Neural cell (in vitro differentiated cells): Measurements from ENCODE around the gene SRC. TPM values are rescaled to one million over a fixed set of nuclear protein-coding genes. Genes with fewer than 3 reads are reported as not detected.

Experiments used
- H2AFZ ChIP-seq: fragments of 200-600, 300-800 bp; sonication (generic), shearing (Covaris generic); 2 replicates; pipeline ENCODE4 v1.6.0; 2014; ENCODE audit warnings: low read depth, mild to moderate bottlenecking, antibody characterized with exemption, low read length, moderate library complexity
- H3F3A ChIP-seq: fragments of 200-600 bp; shearing (Covaris generic); 2 replicates; pipeline ENCODE4 v1.6.1; 2016; ENCODE audit warnings: mild to moderate bottlenecking, moderate library complexity, mixed read lengths, antibody characterized with exemption, low read length; ENCODE audit not compliant: insufficient read depth, poor library complexity, severe bottlenecking
- H3K27ac ChIP-seq: fragments of 200-600, 300-800 bp; sonication (generic), shearing (Covaris generic); 2 replicates; pipeline ENCODE4 v1.5.1; 2014; ENCODE audit warnings: mild to moderate bottlenecking, low read length, moderate library complexity
- H3K27me3 ChIP-seq: fragments of 300-800, 200-600 bp; sonication (generic), shearing (Covaris generic); 2 replicates; pipeline ENCODE4 v1.6.0; 2014; ENCODE audit warnings: mild to moderate bottlenecking, low read depth, low read length, moderate library complexity; ENCODE audit not compliant: insufficient read depth
- H3K36me3 ChIP-seq: fragments of 300-800, 200-600 bp; sonication (generic), shearing (Covaris generic); 2 replicates; pipeline ENCODE4 v1.5.1; 2014; ENCODE audit warnings: mild to moderate bottlenecking, antibody characterized with exemption, low read length, moderate library complexity; ENCODE audit not compliant: insufficient read depth
- H3K4me2 ChIP-seq: fragments of 300-800, 200-600 bp; sonication (generic), shearing (Covaris generic); 2 replicates; pipeline ENCODE4 v1.6.0; 2014; ENCODE audit warnings: mild to moderate bottlenecking, low read length
- H3K4me3 ChIP-seq: fragments of 300-800, 200-600 bp; sonication (generic), shearing (Covaris generic); 2 replicates; pipeline ENCODE4 v1.5.1; 2014; ENCODE audit warnings: mild to moderate bottlenecking, low read length, moderate library complexity
- H3K79me2 ChIP-seq: fragments of 200-600 bp; shearing (Covaris generic); replicated peaks from 2 replicates; pipeline ENCODE4 v1.6.0; 2014; ENCODE audit warnings: mild to moderate bottlenecking, low read length, moderate library complexity; ENCODE audit not compliant: insufficient read depth
- H3K9ac ChIP-seq: fragments of 300-800, 200-600 bp; sonication (generic), shearing (Covaris generic); 2 replicates; pipeline ENCODE4 v1.6.1; 2016; ENCODE audit warnings: mild to moderate bottlenecking, low read length, mixed read lengths
- H3K9me2 ChIP-seq: fragments of 200-600 bp; shearing (Covaris generic); 2 replicates; pipeline ENCODE4 v1.6.1; 2016; ENCODE audit warnings: mild to moderate bottlenecking, low read length, mixed read lengths; ENCODE audit not compliant: insufficient read depth
- H3K9me3 ChIP-seq: fragments of 200-600, 300-800 bp; sonication (generic), shearing (Covaris generic); 2 replicates; pipeline ENCODE4 v1.6.1; 2016; ENCODE audit warnings: mild to moderate bottlenecking, mixed run types, low read length, moderate library complexity, mixed read lengths
- H4K20me1 ChIP-seq: fragments of 200-600 bp; shearing (Covaris generic); 2 replicates; pipeline ENCODE4 v1.6.1; 2016; ENCODE audit warnings: mild to moderate bottlenecking, mixed run types; ENCODE audit not compliant: insufficient read depth
- EP300 ChIP-seq: fragments of 450-650 bp; conservative IDR thresholded peaks from 2 replicates; pipeline ENCODE4 v1.6.1; 2014; ENCODE audit warnings: antibody characterized with exemption, mild to moderate bottlenecking, moderate library complexity; ENCODE audit not compliant: poor library complexity, severe bottlenecking
- EZH2 ChIP-seq: fragments of 200-600, 300-800 bp; shearing (Covaris generic), sonication (generic); IDR thresholded peaks from 2 replicates; pipeline ENCODE4 v1.6.1; 2014; ENCODE audit warnings: antibody characterized with exemption, low read length, borderline replicate concordance, mild to moderate bottlenecking; ENCODE audit not compliant: insufficient read depth, poor library complexity, severe bottlenecking
- MXI1 ChIP-seq: fragments of 450-650 bp; conservative IDR thresholded peaks from 2 replicates; pipeline ENCODE4 v1.6.1; 2014; ENCODE audit warnings: antibody characterized with exemption, mild to moderate bottlenecking; ENCODE audit not compliant: poor library complexity, severe bottlenecking
- POLR2AphosphoS5 ChIP-seq: IDR thresholded peaks from 2 replicates; pipeline ENCODE4 v1.6.1; 2012
- RAD21 ChIP-seq: fragments of 450-650 bp; conservative IDR thresholded peaks from 2 replicates; pipeline ENCODE4 v1.6.1; 2014; ENCODE audit warnings: antibody characterized with exemption, mild to moderate bottlenecking, moderate library complexity
- SMC3 ChIP-seq: fragments of 450-650 bp; conservative IDR thresholded peaks from 2 replicates; pipeline ENCODE4 v1.6.1; 2014; ENCODE audit warnings: antibody characterized with exemption, mild to moderate bottlenecking, moderate library complexity; ENCODE audit not compliant: poor library complexity
- TAF1 ChIP-seq: IDR thresholded peaks from 2 replicates; pipeline ENCODE4 v1.6.1; 2012; ENCODE audit warnings: low read depth
- polyA plus RNA-seq: library from polyadenylated mRNA; depleted of rRNA; stranded (reverse); fragments of >200 nt; gene quantifications from 2 replicates; pipeline ENCODE4 v1.2.3, GENCODE V29; 2014
- TF ChIP-seq, protein P1 (sequence below): IDR thresholded peaks from 2 replicates; pipeline ENCODE4 v1.6.1; 2012; ENCODE audit warnings: borderline replicate concordance
- TF ChIP-seq, protein P2 (sequence below): fragments of 450-650 bp; IDR thresholded peaks from 2 replicates; pipeline ENCODE4 v1.5.1; 2014; ENCODE audit warnings: antibody characterized with exemption, mild to moderate bottlenecking, moderate library complexity; ENCODE audit not compliant: poor library complexity, severe bottlenecking

SRC gene
- polyA plus RNA-seq, 1 donor from 2014 or later: 39.0 TPM

DNA sequence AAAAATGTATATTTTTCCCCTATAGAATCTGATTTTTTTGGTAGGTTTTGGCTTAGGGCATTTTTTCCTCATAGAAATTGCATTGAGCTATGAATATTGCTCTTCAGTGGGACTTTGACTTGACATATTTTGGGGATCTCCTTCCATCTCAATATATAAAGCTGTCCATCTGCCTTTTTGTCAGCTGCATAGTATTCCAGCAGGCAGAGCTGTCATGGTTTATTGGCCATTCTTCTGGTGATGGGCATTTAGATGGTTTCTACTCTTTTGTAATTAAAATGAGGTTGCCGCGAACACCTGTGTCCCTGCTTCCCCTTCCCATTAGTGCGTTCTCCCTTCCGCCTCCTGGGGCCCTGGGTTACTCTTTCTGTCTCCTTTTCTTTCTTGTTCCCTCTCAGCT lies 95.1 kb downstream of the SRC start:
- no peak overlapping the region for H3K4me2 ChIP-seq
- no peaks in the 10 kb centered on the region for H3K79me2 ChIP-seq
- H3K36me3 ChIP-seq: no peaks in the 10 kb centered on the region
- no peaks in the 10 kb centered on the region for H4K20me1 ChIP-seq
- TF ChIP-seq MXI1: no peak
- no peak for TF ChIP-seq POLR2AphosphoS5
- no peak for TF ChIP-seq RAD21
- no peak for TF ChIP-seq TAF1
- no peak for TF ChIP-seq SMC3
- TF ChIP-seq, protein P1, sequence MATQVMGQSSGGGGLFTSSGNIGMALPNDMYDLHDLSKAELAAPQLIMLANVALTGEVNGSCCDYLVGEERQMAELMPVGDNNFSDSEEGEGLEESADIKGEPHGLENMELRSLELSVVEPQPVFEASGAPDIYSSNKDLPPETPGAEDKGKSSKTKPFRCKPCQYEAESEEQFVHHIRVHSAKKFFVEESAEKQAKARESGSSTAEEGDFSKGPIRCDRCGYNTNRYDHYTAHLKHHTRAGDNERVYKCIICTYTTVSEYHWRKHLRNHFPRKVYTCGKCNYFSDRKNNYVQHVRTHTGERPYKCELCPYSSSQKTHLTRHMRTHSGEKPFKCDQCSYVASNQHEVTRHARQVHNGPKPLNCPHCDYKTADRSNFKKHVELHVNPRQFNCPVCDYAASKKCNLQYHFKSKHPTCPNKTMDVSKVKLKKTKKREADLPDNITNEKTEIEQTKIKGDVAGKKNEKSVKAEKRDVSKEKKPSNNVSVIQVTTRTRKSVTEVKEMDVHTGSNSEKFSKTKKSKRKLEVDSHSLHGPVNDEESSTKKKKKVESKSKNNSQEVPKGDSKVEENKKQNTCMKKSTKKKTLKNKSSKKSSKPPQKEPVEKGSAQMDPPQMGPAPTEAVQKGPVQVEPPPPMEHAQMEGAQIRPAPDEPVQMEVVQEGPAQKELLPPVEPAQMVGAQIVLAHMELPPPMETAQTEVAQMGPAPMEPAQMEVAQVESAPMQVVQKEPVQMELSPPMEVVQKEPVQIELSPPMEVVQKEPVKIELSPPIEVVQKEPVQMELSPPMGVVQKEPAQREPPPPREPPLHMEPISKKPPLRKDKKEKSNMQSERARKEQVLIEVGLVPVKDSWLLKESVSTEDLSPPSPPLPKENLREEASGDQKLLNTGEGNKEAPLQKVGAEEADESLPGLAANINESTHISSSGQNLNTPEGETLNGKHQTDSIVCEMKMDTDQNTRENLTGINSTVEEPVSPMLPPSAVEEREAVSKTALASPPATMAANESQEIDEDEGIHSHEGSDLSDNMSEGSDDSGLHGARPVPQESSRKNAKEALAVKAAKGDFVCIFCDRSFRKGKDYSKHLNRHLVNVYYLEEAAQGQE: no peak
- TF ChIP-seq, protein P2, sequence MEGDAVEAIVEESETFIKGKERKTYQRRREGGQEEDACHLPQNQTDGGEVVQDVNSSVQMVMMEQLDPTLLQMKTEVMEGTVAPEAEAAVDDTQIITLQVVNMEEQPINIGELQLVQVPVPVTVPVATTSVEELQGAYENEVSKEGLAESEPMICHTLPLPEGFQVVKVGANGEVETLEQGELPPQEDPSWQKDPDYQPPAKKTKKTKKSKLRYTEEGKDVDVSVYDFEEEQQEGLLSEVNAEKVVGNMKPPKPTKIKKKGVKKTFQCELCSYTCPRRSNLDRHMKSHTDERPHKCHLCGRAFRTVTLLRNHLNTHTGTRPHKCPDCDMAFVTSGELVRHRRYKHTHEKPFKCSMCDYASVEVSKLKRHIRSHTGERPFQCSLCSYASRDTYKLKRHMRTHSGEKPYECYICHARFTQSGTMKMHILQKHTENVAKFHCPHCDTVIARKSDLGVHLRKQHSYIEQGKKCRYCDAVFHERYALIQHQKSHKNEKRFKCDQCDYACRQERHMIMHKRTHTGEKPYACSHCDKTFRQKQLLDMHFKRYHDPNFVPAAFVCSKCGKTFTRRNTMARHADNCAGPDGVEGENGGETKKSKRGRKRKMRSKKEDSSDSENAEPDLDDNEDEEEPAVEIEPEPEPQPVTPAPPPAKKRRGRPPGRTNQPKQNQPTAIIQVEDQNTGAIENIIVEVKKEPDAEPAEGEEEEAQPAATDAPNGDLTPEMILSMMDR: no peak
- TF ChIP-seq EP300: no peak
- TF ChIP-seq EZH2: no peak
- no peak overlapping the region for H2AFZ ChIP-seq
- H3K9me3 ChIP-seq: no peaks in the 10 kb centered on the region
- no peaks in the 10 kb centered on the region for H3K27me3 ChIP-seq
- no peak overlapping the region for H3K9ac ChIP-seq
- H3F3A ChIP-seq: no peaks in the 10 kb centered on the region
- H3K4me3 ChIP-seq: no peak overlapping the region
- H3K27ac ChIP-seq: no peak overlapping the region
- H3K9me2 ChIP-seq: no peaks in the 10 kb centered on the region

DNA sequence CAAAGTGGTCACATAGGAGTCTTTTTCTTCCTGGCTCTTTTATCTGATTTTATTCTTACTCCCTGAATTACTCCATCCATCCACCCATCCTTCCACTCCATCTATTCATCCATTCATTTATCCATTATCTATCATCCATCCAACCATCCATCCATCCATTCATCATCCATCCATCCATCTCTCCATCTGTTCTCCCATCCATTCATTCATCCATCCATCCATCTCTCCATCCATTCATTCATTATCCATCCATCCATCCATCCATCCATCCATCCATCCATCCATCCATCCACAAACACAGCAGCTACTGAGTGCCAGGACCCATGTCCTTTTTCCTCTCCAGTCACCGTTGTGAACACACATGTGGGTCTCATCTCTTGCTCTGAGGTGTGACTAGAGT lies 96.6 kb downstream of the SRC start:
- Histone ChIP-seq H3K36me3 (no peaks in the 10 kb centered on the region), H3F3A (no peaks in the 10 kb centered on the region), H3K27me3 (no peaks in the 10 kb centered on the region), H3K27ac (no peak overlapping the region), H3K9me3 (no peaks in the 10 kb centered on the region), H3K9me2 (no peaks in the 10 kb centered on the region), H3K79me2 (no peaks in the 10 kb centered on the region), H2AFZ (no peak overlapping the region), H3K9ac (no peak overlapping the region), H4K20me1 (no peaks in the 10 kb centered on the region), H3K4me3 (no peak overlapping the region), H3K4me2 (no peak overlapping the region)
- TF ChIP-seq SMC3 (no peak), EZH2 (no peak), TAF1 (no peak), MXI1 (no peak), EP300 (no peak), POLR2AphosphoS5 (no peak), RAD21 (no peak)
- TF ChIP-seq, protein P1: no peak
- TF ChIP-seq, protein P2: no peak
